ENCODE data around the gene ZSWIM7.

DNA sequence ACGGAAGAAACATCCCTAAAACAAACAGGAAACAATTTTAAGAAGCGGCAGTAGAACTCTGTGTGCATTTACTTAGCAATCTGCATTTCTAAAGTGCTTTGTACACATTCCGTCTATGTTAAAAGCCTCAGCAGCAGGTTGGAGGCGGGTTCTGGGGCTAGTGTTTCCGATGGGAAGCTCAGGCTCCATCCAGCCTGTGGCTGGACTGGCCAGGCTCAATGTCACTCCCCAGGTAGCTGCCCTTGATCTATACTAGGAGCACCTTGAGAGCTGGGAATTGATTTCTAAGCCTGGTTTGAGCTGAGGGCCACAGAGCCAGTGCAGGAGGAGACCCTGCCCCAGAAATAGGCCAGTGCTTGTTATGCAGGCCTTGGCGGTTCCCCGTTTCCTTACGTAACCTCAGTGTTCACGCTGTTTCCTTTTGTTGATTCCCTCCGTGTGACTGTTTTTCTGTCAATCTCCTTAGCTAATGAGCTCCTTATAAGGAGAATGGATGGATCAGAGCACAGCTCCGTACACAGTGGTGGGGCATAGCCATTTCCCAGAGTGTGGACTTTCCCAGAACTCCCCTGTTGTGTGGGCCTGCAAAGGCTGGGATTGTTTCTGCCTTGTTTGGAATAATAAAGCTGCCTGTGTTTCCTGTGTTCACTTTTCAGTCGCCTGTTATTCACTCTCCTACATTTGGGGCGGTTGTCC, 33.2 kb downstream of the ZSWIM7 start:
- TF ChIP-seq, protein P1, sequence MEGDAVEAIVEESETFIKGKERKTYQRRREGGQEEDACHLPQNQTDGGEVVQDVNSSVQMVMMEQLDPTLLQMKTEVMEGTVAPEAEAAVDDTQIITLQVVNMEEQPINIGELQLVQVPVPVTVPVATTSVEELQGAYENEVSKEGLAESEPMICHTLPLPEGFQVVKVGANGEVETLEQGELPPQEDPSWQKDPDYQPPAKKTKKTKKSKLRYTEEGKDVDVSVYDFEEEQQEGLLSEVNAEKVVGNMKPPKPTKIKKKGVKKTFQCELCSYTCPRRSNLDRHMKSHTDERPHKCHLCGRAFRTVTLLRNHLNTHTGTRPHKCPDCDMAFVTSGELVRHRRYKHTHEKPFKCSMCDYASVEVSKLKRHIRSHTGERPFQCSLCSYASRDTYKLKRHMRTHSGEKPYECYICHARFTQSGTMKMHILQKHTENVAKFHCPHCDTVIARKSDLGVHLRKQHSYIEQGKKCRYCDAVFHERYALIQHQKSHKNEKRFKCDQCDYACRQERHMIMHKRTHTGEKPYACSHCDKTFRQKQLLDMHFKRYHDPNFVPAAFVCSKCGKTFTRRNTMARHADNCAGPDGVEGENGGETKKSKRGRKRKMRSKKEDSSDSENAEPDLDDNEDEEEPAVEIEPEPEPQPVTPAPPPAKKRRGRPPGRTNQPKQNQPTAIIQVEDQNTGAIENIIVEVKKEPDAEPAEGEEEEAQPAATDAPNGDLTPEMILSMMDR (IDR thresholded peaks at IDR 0.05), result no peak
- no peak for TF ChIP-seq EP300 (IDR thresholded peaks at IDR 0.05)

Data from suprapubic skin (tissue), 3 donors.